HepG2 (cell line): ENCODE data around the gene ZNF483. TPM values are rescaled to one million over a fixed set of nuclear protein-coding genes. Genes with fewer than 3 reads are reported as not detected.

ENCODE experiments used
- AKNA ChIP-seq: sonication (generic); formaldehyde crosslinking; IDR thresholded peaks from 2 replicates; pipeline ENCODE4 v1.4.0; 2020; ENCODE audit warnings: missing genetic modification reagents, borderline replicate concordance
- CCAR2 ChIP-seq: fragments of 200-400 bp; formaldehyde crosslinking; optimal IDR thresholded peaks from 2 replicates; pipeline ENCODE3; 2018; ENCODE audit warnings: low read depth, mild to moderate bottlenecking, low read length, moderate library complexity
- CHD2 ChIP-seq: IDR thresholded peaks from 2 replicates; pipeline ENCODE4 v1.6.1; 2011; ENCODE audit warnings: low read depth, low read length, improper control_type of control experiment
- ESRRA ChIP-seq: sonication (generic); formaldehyde crosslinking; IDR thresholded peaks from 2 replicates; pipeline ENCODE4 v1.5.1; 2020; ENCODE audit warnings: mild to moderate bottlenecking, low read depth, missing genetic modification reagents
- EZH2 ChIP-seq: conservative IDR thresholded peaks from 2 replicates; pipeline ENCODE4 v1.6.1; 2012; ENCODE audit warnings: mild to moderate bottlenecking, low read depth, low read length, moderate library complexity
- FOXA3 ChIP-seq: IDR thresholded peaks from 2 replicates; pipeline ENCODE4 v1.6.1; 2016; ENCODE audit warnings: missing genetic modification reagents, missing compliant biosample characterization
- IRF9 ChIP-seq: sonication (generic); formaldehyde crosslinking; IDR thresholded peaks from 2 replicates; pipeline ENCODE4 v1.8.0; 2022; ENCODE audit warnings: missing genetic modification reagents, mild to moderate bottlenecking, borderline replicate concordance
- MAZ ChIP-seq, 2 experiments: sonication (generic) in 1 of 2; formaldehyde crosslinking in 1 of 2; IDR thresholded peaks; 2 replicates each; pipeline versions ENCODE4 v1.5.0 to v1.6.1; 2012 to 2020; ENCODE audit warnings: low read depth in 2 of 2, mild to moderate bottlenecking in 2 of 2, borderline replicate concordance in 1 of 2, improper control_type of control experiment in 1 of 2, low read length in 1 of 2, missing genetic modification reagents in 1 of 2, moderate library complexity in 1 of 2
- MEF2D ChIP-seq: sonication (generic); formaldehyde crosslinking; IDR thresholded peaks from 2 replicates; pipeline ENCODE4 v1.5.1; 2020; ENCODE audit warnings: mild to moderate bottlenecking, missing genetic modification reagents
- NFE2L2 ChIP-seq: fragments of 150-350 bp; IDR thresholded peaks from 2 replicates; pipeline ENCODE4 v1.6.1; 2014; ENCODE audit warnings: low read length
- SATB2 ChIP-seq: sonication (generic); formaldehyde crosslinking; IDR thresholded peaks from 2 replicates; pipeline ENCODE4 v1.5.0; 2020; ENCODE audit warnings: missing genetic modification reagents
- SMYD3 ChIP-seq: sonication (generic); formaldehyde crosslinking; IDR thresholded peaks from 2 replicates; pipeline ENCODE4 v1.8.1; 2023; ENCODE audit warnings: mild to moderate bottlenecking, missing genetic modification reagents
- ZBTB8A ChIP-seq: sonication (generic); formaldehyde crosslinking; IDR thresholded peaks from 2 replicates; pipeline ENCODE4 v1.4.0; 2020; ENCODE audit warnings: mild to moderate bottlenecking, low read depth, missing genetic modification reagents, borderline replicate concordance
- ZFY ChIP-seq: sonication (generic); formaldehyde crosslinking; IDR thresholded peaks from 2 replicates; pipeline ENCODE4 v1.4.0; 2020; ENCODE audit warnings: missing genetic modification reagents
- ZNF207 ChIP-seq: fragments of 450-650 bp; IDR thresholded peaks from 2 replicates; pipeline ENCODE4 v1.6.1; 2016; ENCODE audit warnings: antibody characterized with exemption, borderline replicate concordance
- ZNF367 ChIP-seq: sonication (generic); formaldehyde crosslinking; IDR thresholded peaks from 2 replicates; pipeline ENCODE4 v1.4.0; 2020; ENCODE audit warnings: missing genetic modification reagents, borderline replicate concordance
- ZNF547 ChIP-seq: sonication (generic); formaldehyde crosslinking; IDR thresholded peaks from 2 replicates; pipeline ENCODE4 v1.5.1; 2020; ENCODE audit warnings: mild to moderate bottlenecking, missing genetic modification reagents
- ZNF607 ChIP-seq: sonication (generic); formaldehyde crosslinking; IDR thresholded peaks from 2 replicates; pipeline ENCODE4 v1.5.1; 2020; ENCODE audit warnings: missing genetic modification reagents, mild to moderate bottlenecking, borderline replicate concordance
- ZNF7 ChIP-seq: IDR thresholded peaks from 2 replicates; pipeline ENCODE4 v1.6.1; 2016; ENCODE audit warnings: missing biosample characterization, missing genetic modification reagents
- ZNF724P ChIP-seq: sonication (generic); formaldehyde crosslinking; IDR thresholded peaks from 2 replicates; pipeline ENCODE4 v1.8.0; 2022; ENCODE audit warnings: missing genetic modification reagents, borderline replicate concordance
- ZNF776 ChIP-seq: sonication (generic); formaldehyde crosslinking; IDR thresholded peaks from 2 replicates; pipeline ENCODE4 v1.4.0; 2020; ENCODE audit warnings: mild to moderate bottlenecking, missing genetic modification reagents
- ZSCAN29 ChIP-seq: sonication (generic); formaldehyde crosslinking; conservative IDR thresholded peaks from 2 replicates; pipeline ENCODE4 v1.4.0; 2020; ENCODE audit warnings: mild to moderate bottlenecking, missing genetic modification reagents
- polyA plus RNA-seq, 8 experiments: library from polyadenylated mRNA; depleted of rRNA in 3 of 8; stranded (reverse) in 7 of 8; unstranded in 1 of 8; fragments of >200 nt; fragmentation: Illumina TruSeq in 4 of 8; extraction: Trizol in 4 of 8; gene quantifications; 2 replicates each; pipeline versions ENCODE4 v1.2.1 to v1.2.3, GENCODE V29; 2011 to 2016; ENCODE audit warnings: low read depth in 4 of 8, missing spikeins in 1 of 8, mixed read lengths in 1 of 8; ENCODE audit not compliant: insufficient read depth in 1 of 8
- total RNA-seq, 5 experiments: library from RNA; depleted of rRNA; stranded (reverse); fragments of >200 nt; fragmentation: Illumina TruSeq; extraction: Trizol; gene quantifications; 2 replicates each; pipeline ENCODE4 v1.2.3, GENCODE V29; 2016; ENCODE audit warnings: low read depth in 1 of 5

Gene ZNF483
- total and polyA plus RNA-seq, 2 of the 13 experiments (the other 11 are each of a cell fraction or from before 2014, with no cell fraction given): 2.0 to 9.5 TPM

DNA sequence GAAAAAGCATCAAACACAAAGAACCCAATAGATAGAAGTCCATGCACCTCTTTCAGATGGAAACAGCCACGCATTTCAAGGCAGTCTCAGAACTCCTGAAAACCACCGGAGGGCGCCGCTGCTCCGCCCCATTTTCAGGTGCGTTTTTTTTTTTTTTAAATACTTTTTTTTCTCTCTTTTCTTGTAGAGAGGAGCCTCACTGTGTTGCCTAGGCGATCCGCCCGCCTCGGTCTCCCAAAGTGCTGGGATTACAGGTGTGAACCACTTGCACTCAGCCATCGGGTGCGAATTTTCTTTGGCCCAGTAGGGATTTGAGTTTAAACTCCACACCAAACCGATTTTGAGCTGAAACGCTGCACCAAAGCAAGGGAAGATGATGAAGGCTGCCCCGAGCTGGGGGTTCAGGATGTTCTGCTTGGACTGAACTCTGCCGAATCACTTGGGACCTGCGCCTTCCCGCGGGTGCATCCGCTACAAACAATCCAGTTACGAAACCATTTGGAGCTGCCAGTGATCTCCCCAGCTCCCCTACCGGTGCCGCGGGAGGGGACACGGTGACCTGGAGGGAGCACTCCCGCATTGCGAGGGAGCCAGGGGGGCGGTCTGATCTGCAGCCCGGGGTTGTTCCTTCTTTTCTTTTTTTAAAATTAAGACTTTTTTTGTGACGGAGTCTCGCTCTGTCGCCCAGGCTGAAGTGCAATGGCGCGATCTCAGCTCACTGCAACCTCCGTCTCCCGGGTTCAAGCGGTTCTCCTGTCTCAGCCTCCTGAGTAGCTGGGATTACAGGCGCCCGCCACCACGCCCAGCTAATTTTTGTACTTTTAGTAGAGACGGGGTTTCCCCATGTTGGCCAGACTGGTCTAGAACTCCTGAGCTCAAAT, 73.1 kb downstream of the ZNF483 start (continued):
- TF ChIP-seq AKNA (CRISPR knock-in tag) (no peak), IRF9 (CRISPR knock-in tag) (no peak), ZFY (CRISPR knock-in tag) (no peak), SMYD3 (CRISPR knock-in tag) (no peak), ESRRA (CRISPR knock-in tag) (no peak), ZNF607 (CRISPR knock-in tag) (no peak), ZNF776 (CRISPR knock-in tag) (no peak), CCAR2 (no peak), ZNF7 (CRISPR knock-in tag) (no peak), SATB2 (CRISPR knock-in tag) (no peak), MAZ (IDR thresholded peaks at IDR 0.05; ENCODE audit: borderline replicate concordance, low read depth, low read length) (no peak), MAZ (CRISPR knock-in tag; IDR thresholded peaks at IDR 0.05; ENCODE audit: low read depth) (peak; percentile 55), NFE2L2 (no peak), ZNF207 (no peak), CHD2 (no peak), ZNF547 (CRISPR knock-in tag) (peak; percentile 54), EZH2 (no peak), ZBTB8A (CRISPR knock-in tag) (no peak), FOXA3 (CRISPR knock-in tag) (no peak), ZNF367 (CRISPR knock-in tag) (no peak), MEF2D (CRISPR knock-in tag) (no peak; the same call in 1 of the 2 replicates), ZNF724P (CRISPR knock-in tag) (no peak), ZSCAN29 (CRISPR knock-in tag) (no peak)
